HEK293 (cell line): Measurements from ENCODE around the gene ELOVL2.

Experiments
- CTCF ChIA-PET: fragments of 350-600 bp; formaldehyde crosslinking; extraction: SDS; loops from one replicate; lab custom pipeline; 2021; ENCODE audit warnings: antibody characterized with exemption; lab: Yijun Ruan, JAX
- POLR2A ChIA-PET: fragments of 300-600 bp; formaldehyde crosslinking; extraction: SDS; loops from one replicate; lab custom pipeline; 2020; ENCODE audit warnings: antibody characterized with exemption, inconsistent platforms; lab: Yijun Ruan, JAX
- H3K27ac ChIP-seq: fragments of 200-500 bp; sonication (Bioruptor generic); 2 replicates; pipeline ENCODE4 v1.5.1; 2014; ENCODE audit warnings: low read depth, low read length, control low read depth, inconsistent platforms; ENCODE audit errors: extremely low read depth
- H3K36me3 ChIP-seq, 2 experiments: fragments of 200-500 bp in 1 of 2; sonication (Bioruptor generic) in 1 of 2; 1 replicate in 1 of 2; 2 replicates in 1 of 2; pipeline ENCODE4 v1.5.1; 2014 to 2017; ENCODE audit warnings: inconsistent platforms in 2 of 2, low read length in 2 of 2; ENCODE audit not compliant: control insufficient read depth in 2 of 2, insufficient read depth in 1 of 2
- H3K4me1 ChIP-seq: fragments of 200-500 bp; sonication (Bioruptor generic); 2 replicates; pipeline ENCODE4 v1.5.1; 2014; ENCODE audit warnings: mild to moderate bottlenecking, low read length, inconsistent platforms; ENCODE audit not compliant: control insufficient read depth, insufficient read depth
- H3K4me3 ChIP-seq: 2 replicates; pipeline ENCODE4 v1.5.1; 2011; ENCODE audit warnings: low read depth, mild to moderate bottlenecking, control low read depth, low read length, moderate library complexity
- H3K9me3 ChIP-seq: fragments of 200-500 bp; sonication (Bioruptor generic); 2 replicates; pipeline ENCODE4 v1.5.1; 2014; ENCODE audit warnings: low read depth, low read length, inconsistent platforms; ENCODE audit not compliant: control insufficient read depth, insufficient read depth
- HIC1 ChIP-seq: fragments of 450-650 bp; formaldehyde crosslinking; IDR thresholded peaks from 2 replicates; pipeline ENCODE4 v1.5.1; 2016; ENCODE audit warnings: missing biosample characterization, missing genetic modification characterization
- MYNN ChIP-seq: fragments of 450-650 bp; formaldehyde crosslinking; IDR thresholded peaks from 2 replicates; pipeline ENCODE4 v1.5.1; 2016; ENCODE audit warnings: missing biosample characterization, missing genetic modification characterization, borderline replicate concordance
- MZF1 ChIP-seq: fragments of 450-650 bp; formaldehyde crosslinking; IDR thresholded peaks from 2 replicates; pipeline ENCODE4 v1.5.1; 2017; ENCODE audit warnings: missing biosample characterization, missing genetic modification characterization, borderline replicate concordance
- PATZ1 ChIP-seq: fragments of 450-650 bp; formaldehyde crosslinking; IDR thresholded peaks from 2 replicates; pipeline ENCODE4 v1.5.1; 2016; ENCODE audit warnings: missing biosample characterization, missing genetic modification characterization
- PRDM1 ChIP-seq: fragments of 450-650 bp; formaldehyde crosslinking; IDR thresholded peaks from 2 replicates; pipeline ENCODE4; 2016; ENCODE audit warnings: missing biosample characterization, missing genetic modification characterization
- ZBTB6 ChIP-seq: fragments of 450-650 bp; formaldehyde crosslinking; IDR thresholded peaks from 2 replicates; pipeline ENCODE4 v1.5.1; 2017; ENCODE audit warnings: missing biosample characterization, missing genetic modification characterization
- ZFP69B ChIP-seq: fragments of 450-650 bp; formaldehyde crosslinking; IDR thresholded peaks from 2 replicates; pipeline ENCODE4 v1.5.1; 2016; ENCODE audit warnings: missing biosample characterization, missing genetic modification characterization
- ZNF362 ChIP-seq: fragments of 450-650 bp; formaldehyde crosslinking; IDR thresholded peaks from 2 replicates; pipeline ENCODE4 v1.5.1; 2016; ENCODE audit warnings: missing biosample characterization, missing genetic modification characterization
- ZNF398 ChIP-seq: fragments of 450-650 bp; formaldehyde crosslinking; IDR thresholded peaks from 2 replicates; pipeline ENCODE4 v1.5.1; 2017; ENCODE audit warnings: missing biosample characterization, missing genetic modification characterization
- ZNF433 ChIP-seq: fragments of 450-650 bp; formaldehyde crosslinking; IDR thresholded peaks from 2 replicates; pipeline ENCODE4 v1.5.1; 2016; ENCODE audit warnings: missing biosample characterization, missing genetic modification characterization, low read depth
- ZNF571 ChIP-seq: fragments of 450-650 bp; formaldehyde crosslinking; IDR thresholded peaks from 2 replicates; pipeline ENCODE4 v1.5.0; 2017; ENCODE audit warnings: missing biosample characterization, missing genetic modification characterization
- ZNF600 ChIP-seq: fragments of 450-650 bp; formaldehyde crosslinking; IDR thresholded peaks from 2 replicates; pipeline ENCODE4 v1.5.1; 2016; ENCODE audit warnings: missing biosample characterization, missing genetic modification characterization
- ZNF626 ChIP-seq: fragments of 450-650 bp; sonication (Bioruptor Pico); formaldehyde crosslinking; IDR thresholded peaks from 2 replicates; pipeline ENCODE4 v1.5.1; 2018; ENCODE audit warnings: missing biosample characterization, missing genetic modification characterization, inconsistent platforms
- ZNF664 ChIP-seq: fragments of 450-650 bp; formaldehyde crosslinking; IDR thresholded peaks from 2 replicates; pipeline ENCODE4 v1.5.1; 2016; ENCODE audit warnings: missing biosample characterization, missing genetic modification characterization
- ZNF785 ChIP-seq: fragments of 450-650 bp; formaldehyde crosslinking; IDR thresholded peaks from 2 replicates; pipeline ENCODE4 v1.5.1; 2016; ENCODE audit warnings: missing biosample characterization, missing genetic modification characterization
- ZNF830 ChIP-seq: fragments of 450-650 bp; IDR thresholded peaks from 2 replicates; pipeline ENCODE4 v1.5.0; 2018; ENCODE audit warnings: missing biosample characterization, missing genetic modification characterization, low read depth, mild to moderate bottlenecking, moderate library complexity
- ZXDB ChIP-seq: fragments of 450-650 bp; formaldehyde crosslinking; IDR thresholded peaks from 2 replicates; pipeline ENCODE4 v1.5.1; 2016; ENCODE audit warnings: missing biosample characterization, missing genetic modification characterization

The ELOVL2 gene

GRCh38 chr6:11030904-11031303, 13.2 kb downstream of the ELOVL2 start:
- Histone ChIP-seq H3K9me3 (no peaks in the 10 kb centered on the region), H3K4me3 (no peak overlapping the region), H3K4me1 (peaks cover 7% of the 10 kb centered on the region), H3K27ac (no peak overlapping the region), H3K36me3 (no peaks in the 10 kb centered on the region)
- POLR2A ChIA-PET: interaction anchor here (0.7 to 0.8 kb wide), 2 partner anchors 76 to 476 kb away, joined by 3 read pairs; no protein-coding TSS in a partner anchor
- CTCF ChIA-PET: interaction anchor here (2.2 to 2.8 kb wide), 2 partner anchors 12 to 76 kb away, joined by 9 to 11 read pairs; partner anchors contain the start of gene ELOVL2
- TF ChIP-seq ZNF398 (tag by site-specific recombination) (no peak), MZF1 (no peak), ZBTB6 (tag by site-specific recombination) (no peak), ZNF626 (tag by site-specific recombination) (no peak), ZNF600 (no peak), ZNF785 (no peak), ZNF571 (tag by site-specific recombination) (no peak)

GRCh38 chr6:11028959-11029358, 15.1 kb downstream of the ELOVL2 start:
- H3K4me1 ChIP-seq: peaks cover 24% of the 10 kb centered on the region
- CTCF ChIA-PET: interaction anchor here (0.6 to 1.0 kb wide), 2 partner anchors 19 to 38 kb away, joined by 3 to 6 read pairs; no protein-coding TSS in a partner anchor
- H3K36me3 ChIP-seq: no peaks in the 10 kb centered on the region
- H3K4me3 ChIP-seq: no peak overlapping the region
- POLR2A ChIA-PET: no interaction called here
- H3K27ac ChIP-seq: no peak overlapping the region
- TF ChIP-seq ZNF362 (peak; percentile 65), ZFP69B (tag by site-specific recombination) (no peak)
- no peaks in the 10 kb centered on the region for H3K9me3 ChIP-seq

- H3K36me3 ChIP-seq: no peaks in the 10 kb centered on the region
- CTCF ChIA-PET: interaction anchor here (0.7 to 3.3 kb wide), 6 partner anchors 12 to 304 kb away, joined by 3 to 12 read pairs (median 4); no protein-coding TSS in a partner anchor
- POLR2A ChIA-PET: no interaction called here
Observed at GRCh38 chr6:11027565-11028110, 16.5 kb downstream of the ELOVL2 start.

More at GRCh38 chr6:11027565-11028110, 16.5 kb downstream of the ELOVL2 start:
- Histone ChIP-seq H3K9me3 (no peaks in the 10 kb centered on the region), H3K27ac (no peak overlapping the region), H3K4me1 (peaks cover 30% of the 10 kb centered on the region), H3K4me3 (no peak overlapping the region)
- TF ChIP-seq PATZ1 (tag by site-specific recombination): no peak
- no peak for TF ChIP-seq ZNF830 (tag by site-specific recombination)
- TF ChIP-seq PRDM1 (tag by site-specific recombination): peak; percentile 63
- TF ChIP-seq ZNF600: no peak
- peak; percentile 75 for TF ChIP-seq ZNF664 (tag by site-specific recombination)
- TF ChIP-seq ZXDB (tag by site-specific recombination): no peak
- no peak for TF ChIP-seq MYNN (tag by site-specific recombination)
- TF ChIP-seq ZNF433: no peak
- TF ChIP-seq HIC1 (tag by site-specific recombination): no peak
- TF ChIP-seq, all 188 proteins: peak for 2
